CD4-positive, alpha-beta T cell treated with Interleukin-1 beta for 1 hour (primary cell): ENCODE data around the gene SERPINB10.
"Not testable (repeated sequence)": the region's sequence is repeated elsewhere in the genome, so short reads cannot be mapped to it uniquely, and the experiment has no call there.

Experiments
- DNase-seq, 2 donors: peaks; one replicate each; pipeline ENCODE4 v3.0.0-alpha.2; 2020 to 2022

The SERPINB10 gene

DNA sequence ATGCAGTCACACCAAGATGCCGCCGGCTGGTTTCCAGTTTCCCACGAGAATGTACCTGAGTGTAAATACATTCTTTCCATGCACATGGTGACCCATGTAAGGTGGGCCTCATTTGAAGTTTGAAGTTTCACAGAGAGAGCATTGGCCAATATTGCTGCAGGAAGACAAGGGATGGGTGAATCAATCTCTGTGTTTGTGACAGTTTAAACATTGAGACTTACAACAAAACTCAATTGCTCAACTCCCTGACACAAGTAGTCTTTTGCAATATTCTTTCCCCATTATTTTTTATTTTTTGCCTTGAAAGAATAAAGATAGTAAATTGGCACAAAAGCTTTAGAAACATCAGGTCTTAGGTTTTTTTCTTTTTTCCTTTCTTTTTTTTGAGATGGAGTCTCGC is 15.2 kb upstream of the SERPINB10 start:
- no peak for DNase-seq

DNA sequence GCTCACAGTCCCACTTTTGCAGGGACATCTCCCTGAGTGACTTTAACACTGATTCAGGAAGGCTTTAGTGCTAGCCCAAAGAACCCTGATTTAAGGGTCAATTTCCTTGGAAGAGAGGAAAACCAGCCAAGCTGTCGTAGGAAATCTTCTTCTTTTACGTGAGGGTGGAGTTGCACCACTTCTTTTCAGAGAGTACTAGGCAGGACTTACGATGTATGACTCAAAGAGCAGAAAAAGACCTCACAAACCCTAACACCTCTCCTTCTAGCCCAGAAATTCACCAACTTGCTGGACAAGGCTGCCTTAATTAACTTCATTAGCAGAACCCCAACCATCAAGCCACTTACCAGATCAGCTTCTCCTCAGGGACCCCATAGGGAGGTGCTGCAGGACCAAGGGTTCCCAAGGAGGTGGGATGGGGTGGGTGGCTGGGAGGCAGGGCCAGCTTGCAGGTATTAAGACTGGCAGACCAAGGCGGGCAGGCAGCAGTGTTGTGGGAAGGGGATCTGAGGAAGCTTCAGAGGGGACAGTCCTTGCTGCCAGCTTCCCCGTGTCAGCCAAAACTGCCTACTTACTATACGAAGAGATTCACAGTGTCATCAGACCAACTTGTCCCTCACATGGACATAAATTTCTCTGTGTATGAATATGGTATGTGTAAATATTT is 13.5 kb upstream of the SERPINB10 start:
- no peak for DNase-seq

DNA sequence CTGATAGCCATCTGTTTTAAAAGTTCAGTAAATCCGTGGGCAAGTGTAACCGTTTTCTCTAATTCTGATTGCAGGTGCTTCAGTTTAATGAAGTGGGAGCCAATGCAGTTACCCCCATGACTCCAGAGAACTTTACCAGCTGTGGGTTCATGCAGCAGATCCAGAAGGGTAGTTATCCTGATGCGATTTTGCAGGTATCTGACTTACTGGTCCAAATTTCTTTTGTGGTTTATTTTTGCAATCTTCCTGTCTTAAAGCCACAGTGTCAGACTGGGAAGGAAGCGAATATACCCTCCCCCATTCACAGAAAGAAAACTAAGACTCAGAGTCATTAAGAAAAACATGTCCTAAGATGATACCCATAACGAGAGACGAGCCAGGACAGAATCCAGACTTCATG is 12.6 kb upstream of the SERPINB10 start:
- DNase-seq: no peak

DNA sequence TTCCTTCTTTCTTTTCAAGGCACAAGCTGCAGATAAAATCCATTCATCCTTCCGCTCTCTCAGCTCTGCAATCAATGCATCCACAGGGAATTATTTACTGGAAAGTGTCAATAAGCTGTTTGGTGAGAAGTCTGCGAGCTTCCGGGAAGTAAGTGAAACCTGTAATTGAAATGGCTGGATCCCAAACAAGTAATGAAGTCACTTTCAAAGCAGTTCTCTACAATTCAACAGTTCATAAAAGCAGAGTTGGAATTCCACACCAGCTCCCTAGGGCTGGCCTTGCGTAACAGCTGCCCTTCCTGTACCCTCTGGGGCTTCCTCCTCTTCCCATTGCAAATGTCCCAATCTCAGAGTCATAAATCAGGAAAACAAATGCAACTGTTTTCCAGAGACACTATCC is 10.7 kb upstream of the SERPINB10 start:
- DNase-seq: no peak

DNA sequence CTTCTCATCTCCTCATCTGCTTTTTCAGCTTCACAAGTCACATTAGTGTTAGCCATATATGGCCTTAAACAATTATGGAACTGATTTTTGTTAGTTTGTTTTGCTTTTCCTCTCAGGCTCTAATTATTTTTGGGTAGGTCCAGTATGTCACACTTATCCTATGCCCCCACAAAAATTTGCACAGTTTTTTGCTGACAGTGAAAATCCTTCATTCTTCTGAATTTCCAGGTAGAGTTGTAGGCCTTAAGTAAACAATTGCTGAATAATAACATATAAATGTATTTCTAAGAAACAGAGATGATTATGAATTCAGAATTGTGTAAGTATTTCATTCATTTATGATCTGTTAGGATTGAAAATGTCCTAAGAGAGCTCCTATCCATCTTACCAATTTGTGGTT is 8.6 kb upstream of the SERPINB10 start:
- no peak for DNase-seq

DNA sequence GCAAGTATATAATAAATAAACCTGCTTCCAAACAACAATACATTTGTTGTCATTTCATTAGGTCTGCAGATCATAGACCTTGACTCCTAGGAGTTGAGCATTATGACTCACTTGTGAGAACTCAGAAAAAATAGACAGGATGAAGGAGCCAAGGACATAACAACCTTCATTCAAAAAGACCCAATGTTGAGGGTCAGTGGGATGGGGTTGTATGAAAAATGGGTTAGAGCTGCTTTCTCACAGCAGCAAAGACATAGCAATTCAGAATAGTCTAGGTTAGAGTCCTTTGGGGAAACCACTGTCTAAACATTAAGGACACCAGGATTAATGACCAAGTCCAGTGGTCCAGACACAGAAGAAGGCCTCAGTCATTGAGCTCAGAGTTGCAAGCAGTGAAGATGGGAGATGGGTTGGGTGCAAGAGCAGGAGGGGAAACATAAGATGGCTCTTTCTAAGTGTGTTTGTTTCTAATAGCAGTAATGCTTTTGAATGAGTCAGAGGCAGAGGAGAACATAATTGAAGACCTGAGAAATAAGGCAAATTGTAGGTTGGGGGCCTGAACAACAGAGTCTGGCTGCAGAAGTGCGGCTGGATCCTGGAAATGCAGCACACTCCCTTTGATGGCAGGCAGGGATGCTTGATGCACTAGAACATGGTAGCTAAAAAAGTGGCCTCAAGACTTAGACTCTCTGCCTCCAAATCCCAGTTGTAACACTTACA is 3.7 kb upstream of the SERPINB10 start:
- DNase-seq: no peak

DNA sequence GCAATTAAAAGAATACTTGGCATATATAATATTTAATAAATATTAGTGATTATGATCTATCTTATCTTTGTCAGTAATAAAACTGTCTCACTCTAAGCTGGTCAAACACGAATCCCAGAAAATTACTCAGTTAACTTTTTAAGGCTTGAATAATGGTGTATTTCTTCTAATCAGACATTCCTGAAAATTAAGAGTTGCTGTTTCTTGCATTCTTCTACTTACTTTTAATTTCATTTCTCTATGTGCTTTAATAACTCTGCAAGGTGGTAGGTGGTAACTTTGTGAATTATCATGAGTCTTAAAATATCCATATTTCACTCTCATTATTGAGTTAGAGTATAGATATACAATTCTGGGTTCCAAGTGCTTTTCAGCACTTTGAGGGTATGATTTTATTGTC is 3.1 kb upstream of the SERPINB10 start:
- no peak for DNase-seq

DNA sequence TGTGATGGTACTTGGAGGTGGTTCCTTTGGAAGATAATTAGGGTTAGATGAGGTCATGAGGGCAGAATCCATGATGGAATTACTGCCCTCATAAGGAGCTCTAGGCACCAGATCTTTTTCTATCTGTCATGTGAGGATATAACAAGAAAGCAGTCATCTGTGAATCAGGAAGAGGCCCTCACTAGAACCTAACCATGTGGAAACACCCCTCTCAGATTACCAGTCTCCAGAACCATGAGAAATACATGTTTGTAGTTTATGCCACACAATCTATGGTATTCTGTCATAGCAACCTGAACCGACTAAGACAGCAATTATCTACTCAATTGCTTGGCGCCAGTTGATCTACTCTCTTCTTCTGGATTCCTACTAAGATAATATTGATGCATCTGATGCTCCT is 2.4 kb upstream of the SERPINB10 start:
- DNase-seq: no peak

DNA sequence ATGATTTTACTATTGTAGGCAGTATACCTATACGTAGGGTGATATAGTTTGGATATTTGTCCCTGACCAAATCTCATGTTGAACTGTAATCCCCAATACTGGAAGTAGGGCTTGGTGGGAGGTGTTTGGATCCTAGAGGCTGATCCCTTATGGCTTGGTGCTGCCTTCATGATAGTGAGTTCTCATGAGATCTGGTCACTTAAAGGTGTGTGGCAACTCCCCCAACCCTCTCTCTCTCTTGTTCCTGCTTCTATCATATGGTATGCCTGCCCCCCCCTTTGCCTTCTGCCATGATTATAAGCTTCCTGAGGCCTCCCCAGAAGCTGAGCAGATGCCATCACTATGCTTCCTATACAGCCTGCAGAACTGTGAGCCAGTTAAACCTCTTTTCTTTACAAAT is 1.7 kb upstream of the SERPINB10 start:
- DNase-seq: no peak

DNA sequence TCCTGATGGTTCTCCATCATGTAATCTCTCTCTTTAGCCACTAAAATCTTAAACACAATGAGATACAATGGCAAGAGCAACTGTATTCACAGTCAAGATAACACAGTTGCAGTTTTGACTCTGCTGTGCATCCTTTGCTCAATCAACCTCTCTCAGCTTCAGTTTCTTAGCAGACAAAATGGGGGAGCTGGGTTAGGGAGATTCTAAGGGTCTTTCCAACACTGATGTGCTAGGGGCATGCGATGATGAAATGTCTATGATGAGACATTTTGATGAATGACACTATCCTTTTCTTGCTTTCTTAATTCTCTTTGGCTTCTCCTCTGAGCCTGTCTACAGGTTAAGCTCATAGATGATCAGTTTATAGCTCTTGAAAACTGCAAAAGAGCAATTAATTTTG is 1.1 kb downstream of the SERPINB10 start:
- DNase-seq: no peak

DNA sequence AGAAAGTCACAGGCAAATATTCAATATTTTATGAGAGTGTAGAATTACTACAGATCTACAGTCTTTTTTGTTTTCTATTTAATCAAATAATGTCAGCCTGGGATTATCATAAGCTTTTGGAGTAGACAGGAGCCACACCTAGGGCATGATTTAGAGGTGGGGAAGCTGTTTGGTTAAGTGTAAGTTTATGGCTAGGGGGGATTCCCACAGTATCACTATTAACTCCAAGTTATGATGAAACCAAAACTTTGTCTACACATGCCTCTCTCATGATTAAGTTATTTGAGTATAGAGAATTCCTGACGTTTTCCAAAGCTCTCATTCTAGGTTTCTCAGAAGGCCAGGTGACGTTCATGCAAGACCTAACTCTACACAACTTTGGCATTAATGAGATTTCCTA is 2.1 kb downstream of the SERPINB10 start:
- DNase-seq: no peak

DNA sequence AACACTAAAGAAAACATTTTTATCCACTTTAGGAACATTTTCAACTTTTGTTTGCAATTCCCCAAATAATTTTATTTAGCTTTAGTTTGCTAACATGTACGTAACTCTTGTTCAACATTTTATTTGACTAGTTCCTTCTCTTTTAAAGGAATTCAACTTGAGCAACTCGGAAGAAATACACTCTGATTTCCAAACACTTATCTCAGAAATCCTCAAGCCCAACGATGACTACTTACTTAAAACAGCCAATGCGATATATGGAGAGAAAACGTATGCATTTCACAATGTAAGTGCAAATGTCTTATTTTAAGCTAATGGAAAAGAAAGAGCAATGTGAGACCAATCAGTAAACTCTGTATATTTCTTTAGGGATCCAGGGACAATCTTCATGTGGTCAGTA is 10.1 kb downstream of the SERPINB10 start:
- no peak for DNase-seq

DNA sequence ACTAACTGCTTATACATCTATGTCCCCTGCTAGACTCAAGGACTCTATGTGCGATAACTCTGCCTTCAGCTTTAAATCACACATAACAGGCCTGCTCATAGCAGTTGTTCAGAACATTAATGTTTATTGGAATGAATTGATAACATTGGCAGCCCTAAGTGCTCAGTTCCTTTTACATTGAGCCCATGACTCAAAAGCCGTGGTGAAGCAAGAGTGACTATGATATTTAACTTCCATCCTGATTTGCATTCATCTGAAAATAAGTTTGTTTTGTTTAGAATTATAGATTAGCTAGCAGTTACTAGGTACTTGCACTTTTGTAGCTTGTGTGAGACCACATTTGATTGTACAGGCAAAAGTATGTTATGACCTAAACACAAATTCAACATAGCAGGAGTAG is 14.3 kb downstream of the SERPINB10 start:
- DNase-seq: no peak

DNA sequence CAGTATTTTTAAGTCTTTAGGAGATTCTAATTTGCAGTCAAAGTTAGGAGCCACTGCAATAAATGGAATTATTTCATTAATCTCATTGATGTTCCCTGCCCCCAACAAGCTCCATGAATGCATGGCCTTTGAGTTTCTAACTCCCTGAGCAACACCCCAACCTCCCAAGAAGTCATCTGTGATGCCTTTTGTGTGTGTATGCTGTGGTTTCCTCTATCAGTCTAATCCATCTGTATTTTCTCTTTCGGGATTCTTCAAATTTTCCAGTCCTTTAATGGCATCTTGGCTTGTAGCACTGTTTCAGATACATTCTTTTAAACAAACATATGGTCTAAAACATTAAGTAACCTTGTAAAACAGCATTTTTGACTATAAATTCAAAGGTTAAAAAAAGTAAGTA is 16.8 kb downstream of the SERPINB10 start:
- DNase-seq: no peak

DNA sequence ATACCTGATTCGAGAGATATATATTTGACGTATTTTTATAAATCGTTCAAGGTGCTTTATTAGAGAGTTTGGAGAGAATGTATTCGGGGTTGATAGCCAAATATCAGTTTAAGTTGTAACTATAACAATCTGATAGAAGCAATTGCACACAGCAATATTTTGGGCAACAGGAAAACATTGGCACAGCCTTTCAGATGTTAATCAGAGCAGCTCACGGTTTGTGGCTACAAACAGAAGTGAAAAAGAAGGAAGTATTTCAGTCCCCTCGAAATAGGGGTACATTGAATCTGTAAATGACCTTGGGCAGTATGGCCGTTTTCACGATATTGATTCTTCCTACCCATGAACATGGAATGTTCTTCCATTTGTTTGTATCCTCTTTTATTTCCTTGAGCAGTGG is 20.6 kb downstream of the SERPINB10 start:
- DNase-seq: no peak

DNA sequence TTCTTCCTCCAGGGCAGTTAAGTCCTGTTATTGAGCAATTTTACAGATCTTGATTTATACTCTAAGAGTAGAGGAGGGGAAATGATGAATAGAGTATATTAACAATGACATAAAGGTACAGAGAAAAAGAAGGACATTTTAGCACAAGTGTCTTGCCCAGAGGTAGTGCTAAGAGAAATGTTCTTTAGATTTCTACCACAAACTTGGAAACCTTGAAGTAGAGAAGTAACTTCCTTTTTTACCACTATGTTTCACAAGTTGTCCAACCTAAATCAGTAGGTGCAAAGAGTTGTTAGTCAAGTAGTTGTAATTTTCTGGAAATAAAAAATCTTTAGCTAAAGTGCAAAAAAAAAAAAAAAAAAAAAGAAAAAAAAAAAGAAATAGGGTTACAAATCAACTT is 21.6 kb downstream of the SERPINB10 start:
- not testable (repeated sequence) for DNase-seq

DNA sequence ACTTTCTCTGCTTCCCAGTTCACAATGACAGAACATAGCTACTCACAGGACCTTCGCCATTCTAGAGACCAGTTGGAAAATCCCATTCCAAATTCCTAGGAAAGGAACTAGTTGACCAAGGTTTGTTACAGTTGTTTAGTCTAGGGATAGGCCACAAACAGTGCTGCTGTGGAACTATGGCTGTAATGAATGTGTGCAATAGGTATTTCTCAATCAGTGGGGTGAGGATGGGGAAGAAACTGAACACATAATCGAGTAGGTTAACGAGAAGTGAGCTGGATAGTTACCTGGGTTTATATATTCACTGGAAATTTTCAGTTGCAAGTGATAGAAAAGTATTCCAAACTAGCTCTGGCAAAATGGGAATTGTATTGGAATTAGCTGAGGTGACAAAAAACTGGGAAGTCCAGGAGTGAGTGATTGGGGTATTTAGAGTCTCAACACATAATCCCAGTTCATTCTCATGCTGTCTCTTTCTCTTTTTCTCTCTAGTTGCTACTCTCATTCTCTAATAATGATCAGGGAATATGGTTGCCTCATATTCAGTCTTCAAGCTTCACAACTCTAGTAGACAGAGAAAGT is 23.1 kb downstream of the SERPINB10 start:
- DNase-seq: no peak

DNA sequence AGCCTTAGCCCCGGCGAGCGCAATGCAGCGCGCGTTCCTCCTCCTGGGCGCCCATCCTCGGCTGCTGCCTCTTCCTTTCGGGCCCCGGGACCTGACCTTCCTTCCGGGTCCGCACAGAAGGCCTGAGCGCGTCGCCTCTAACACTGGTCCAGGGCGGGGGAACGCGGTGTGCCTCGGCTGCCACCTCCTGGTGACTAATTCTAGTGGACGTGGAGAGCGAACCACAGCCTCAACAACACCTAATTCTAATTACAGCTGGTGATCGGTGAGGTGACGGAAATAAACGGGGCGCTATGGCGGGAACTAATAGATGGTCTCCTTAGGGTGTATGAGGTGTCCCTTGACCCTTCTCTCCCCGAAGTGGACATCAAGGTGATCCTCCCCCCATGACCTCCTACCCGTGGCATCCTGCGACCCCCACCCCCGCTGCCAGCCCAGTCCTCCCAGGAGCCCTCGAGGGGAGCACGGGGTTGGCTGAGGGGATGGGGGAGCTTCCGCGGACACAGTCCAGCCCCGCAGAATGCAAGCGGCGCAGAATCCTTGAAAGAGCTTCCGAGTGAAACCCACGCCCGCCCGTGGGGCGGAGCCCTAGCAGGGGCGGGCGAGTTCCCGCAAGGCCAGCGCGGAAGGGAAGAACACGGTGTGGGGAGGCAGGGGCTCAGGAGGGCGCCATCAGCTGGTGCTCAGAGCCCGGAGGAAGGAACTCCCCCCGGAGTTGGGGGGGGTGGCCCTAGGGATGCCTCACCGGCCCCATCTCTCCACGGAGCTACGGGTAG is 28.6 kb downstream of the SERPINB10 start:
- peak; percentile 65 to 76 for DNase-seq

DNA sequence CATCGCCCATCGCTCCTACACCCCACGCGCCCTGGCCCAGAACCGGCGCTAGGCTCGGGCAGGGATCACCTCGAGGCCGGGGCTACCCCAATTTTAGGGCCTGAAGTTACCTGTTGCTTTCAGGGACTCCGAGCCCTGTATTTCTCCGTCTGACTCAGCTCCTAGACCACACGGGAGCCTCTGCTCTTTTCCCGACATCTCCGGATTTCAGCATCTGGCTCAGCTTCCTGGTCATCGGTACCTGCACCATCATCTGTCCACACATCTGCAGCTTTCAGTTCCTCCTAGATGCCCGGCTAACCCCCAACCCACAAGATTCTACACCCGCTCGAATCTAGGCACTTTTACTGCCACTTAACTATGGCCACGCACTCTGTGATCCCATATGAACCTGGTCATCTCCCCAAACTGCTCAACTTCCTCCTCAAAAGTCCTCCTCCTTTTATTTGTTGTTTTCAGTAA is 29.2 kb downstream of the SERPINB10 start:
- DNase-seq: no peak

DNA sequence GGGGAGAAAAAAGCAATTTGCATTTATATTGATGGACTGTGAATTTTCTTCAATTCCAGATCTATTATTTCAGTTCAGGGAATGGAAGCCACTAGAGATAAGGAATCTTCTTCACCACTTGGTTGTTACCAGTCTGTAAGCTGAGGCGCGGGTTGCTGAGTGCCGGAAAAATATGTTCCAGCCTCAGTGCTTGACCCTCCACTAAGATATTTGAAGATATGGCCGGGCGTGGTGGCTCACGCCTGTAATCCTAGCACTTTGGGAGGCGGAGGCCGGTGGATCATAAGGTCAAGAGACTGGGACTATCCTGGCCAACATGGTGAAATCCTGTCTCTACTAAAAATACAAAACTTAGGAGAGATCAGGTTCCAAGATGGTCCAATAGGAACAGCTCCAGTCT is 32.2 kb downstream of the SERPINB10 start:
- no peak for DNase-seq

DNA sequence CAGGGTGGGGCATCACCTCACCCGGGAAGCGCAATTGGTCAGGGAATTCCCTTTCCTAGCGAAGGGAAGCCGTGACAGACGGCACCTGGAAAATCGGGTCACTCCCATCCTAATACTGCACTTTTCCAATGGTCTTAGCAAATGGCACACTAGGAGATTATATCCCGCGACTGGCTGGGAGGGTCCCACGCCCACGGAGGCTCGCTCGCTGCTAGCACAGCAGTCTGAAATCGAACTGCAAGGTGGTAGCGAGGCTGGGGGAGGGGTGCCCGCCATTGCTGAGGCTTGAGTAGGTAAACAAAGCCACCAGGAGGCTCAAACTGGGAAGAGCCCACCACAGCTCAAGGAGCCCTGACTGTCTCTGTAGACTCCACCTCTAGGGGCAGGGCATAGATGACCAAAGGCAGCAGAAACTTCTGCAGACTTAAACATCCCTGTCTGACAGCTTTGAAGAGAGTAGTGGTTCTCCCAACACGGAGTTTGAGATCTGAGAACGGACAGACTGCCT is 32.8 kb downstream of the SERPINB10 start:
- DNase-seq: not testable (repeated sequence)

DNA sequence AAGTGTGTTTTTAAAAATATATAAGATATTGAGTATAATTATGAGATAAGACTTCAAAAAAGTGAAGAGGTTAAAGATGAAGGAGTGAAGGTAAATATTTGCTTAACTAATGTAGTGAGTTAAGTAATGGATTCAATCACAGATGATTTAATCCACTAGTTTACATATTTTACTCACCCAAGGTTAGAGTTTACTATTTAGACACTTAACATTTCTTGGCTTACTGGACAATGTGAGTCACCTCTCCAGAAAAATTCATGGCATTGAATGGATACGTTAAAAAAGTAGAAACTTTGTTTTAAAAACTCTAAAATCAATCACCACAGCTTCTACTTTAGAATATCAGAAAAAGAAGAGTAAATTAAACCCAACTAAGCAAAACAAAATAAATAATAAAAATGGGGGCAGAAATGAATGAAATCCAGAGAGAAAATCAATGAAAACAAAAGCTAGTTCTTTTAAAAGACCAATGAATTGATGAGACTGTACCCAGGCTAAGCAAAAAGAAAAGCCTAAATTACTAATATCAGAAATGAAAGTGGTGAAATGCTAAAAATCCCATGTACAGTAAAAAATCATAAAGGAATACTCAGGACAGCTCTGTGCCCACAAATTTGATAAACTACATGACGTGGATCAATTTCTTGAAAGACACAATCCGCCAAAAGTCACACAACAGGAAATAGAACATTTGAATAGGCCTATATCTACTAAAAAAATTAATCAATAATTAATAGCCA is 39.5 kb downstream of the SERPINB10 start:
- no peak for DNase-seq
